Measurements from ENCODE around the gene GRIA1. TPM values are rescaled to one million over a fixed set of nuclear protein-coding genes. Genes with fewer than 3 reads are reported as not detected.

Gene GRIA1
- total and polyA plus RNA-seq, 4 donors = 21.4 to 50.9 (median 48.6) TPM

GRCh38 chr5:153784277-153784676 is 293.8 kb downstream of the GRIA1 start:
- H3K4me3 ChIP-seq (ENCODE audit: low read depth, low read length) = no peak overlapping the region
- 80% methylated on average over 1 of the region's 3 CpGs for WGBS (ENCODE audit: insufficient coverage)
- no peaks in the 10 kb centered on the region for H3K9me3 ChIP-seq (ENCODE audit: control insufficient read depth, insufficient read depth, low read length)
- H3K36me3 ChIP-seq (ENCODE audit: control insufficient read depth, insufficient read depth, low read length) = no peaks in the 10 kb centered on the region
- H3K4me1 ChIP-seq (ENCODE audit: control insufficient read depth, insufficient read depth, low read length) = no peaks in the 10 kb centered on the region
- no peak for DNase-seq (ENCODE audit: low read depth in 4 of 6, low spot score in 6 of 6)
- no peak overlapping the region for H3K27ac ChIP-seq (ENCODE audit: low read depth, low read length)
- H3K27me3 ChIP-seq (ENCODE audit: control insufficient read depth, insufficient read depth, low read length) = no peaks in the 10 kb centered on the region

- no peak for DNase-seq (ENCODE audit: low read depth in 4 of 6, low spot score in 6 of 6)
- H3K27ac ChIP-seq (ENCODE audit: low read depth, low read length) = no peak overlapping the region
- no peaks in the 10 kb centered on the region for H3K9me3 ChIP-seq (ENCODE audit: control insufficient read depth, insufficient read depth, low read length)
- no CpG with 5 or more reads among the region's 2 CpGs for WGBS (ENCODE audit: insufficient coverage)
- no peaks in the 10 kb centered on the region for H3K4me1 ChIP-seq (ENCODE audit: control insufficient read depth, insufficient read depth, low read length)
- H3K36me3 ChIP-seq (ENCODE audit: control insufficient read depth, insufficient read depth, low read length) = no peaks in the 10 kb centered on the region
- no peaks in the 10 kb centered on the region for H3K27me3 ChIP-seq (ENCODE audit: control insufficient read depth, insufficient read depth, low read length)
- H3K4me3 ChIP-seq (ENCODE audit: low read depth, low read length) = no peak overlapping the region
Observed at GRCh38 chr5:153791339-153791738, 300.9 kb downstream of the GRIA1 start.

GRCh38 chr5:153792305-153792704 is 301.8 kb downstream of the GRIA1 start:
- Histone ChIP-seq H3K27ac (ENCODE audit: low read depth, low read length) (no peak overlapping the region), H3K9me3 (ENCODE audit: control insufficient read depth, insufficient read depth, low read length) (no peaks in the 10 kb centered on the region), H3K27me3 (ENCODE audit: control insufficient read depth, insufficient read depth, low read length) (no peaks in the 10 kb centered on the region), H3K36me3 (ENCODE audit: control insufficient read depth, insufficient read depth, low read length) (no peaks in the 10 kb centered on the region), H3K4me1 (ENCODE audit: control insufficient read depth, insufficient read depth, low read length) (no peaks in the 10 kb centered on the region), H3K4me3 (ENCODE audit: low read depth, low read length) (no peak overlapping the region)
- no peak for DNase-seq (ENCODE audit: low read depth in 4 of 6, low spot score in 6 of 6)

- Histone ChIP-seq H3K4me1 (ENCODE audit: control insufficient read depth, insufficient read depth, low read length) (no peaks in the 10 kb centered on the region), H3K4me3 (ENCODE audit: low read depth, low read length) (no peak overlapping the region), H3K27ac (ENCODE audit: low read depth, low read length) (no peak overlapping the region), H3K27me3 (ENCODE audit: control insufficient read depth, insufficient read depth, low read length) (no peaks in the 10 kb centered on the region), H3K9me3 (ENCODE audit: control insufficient read depth, insufficient read depth, low read length) (no peaks in the 10 kb centered on the region), H3K36me3 (ENCODE audit: control insufficient read depth, insufficient read depth, low read length) (no peaks in the 10 kb centered on the region)
- DNase-seq (ENCODE audit: low read depth in 4 of 6, low spot score in 6 of 6) = no peak
- WGBS (ENCODE audit: insufficient coverage) = 100% methylated on average over 1 of the region's 1 CpG
Observed at GRCh38 chr5:153793699-153794098, 303.2 kb downstream of the GRIA1 start.

- H3K27me3 ChIP-seq (ENCODE audit: control insufficient read depth, insufficient read depth, low read length) = no peaks in the 10 kb centered on the region
- H3K36me3 ChIP-seq (ENCODE audit: control insufficient read depth, insufficient read depth, low read length) = no peaks in the 10 kb centered on the region
- H3K4me1 ChIP-seq (ENCODE audit: control insufficient read depth, insufficient read depth, low read length) = no peaks in the 10 kb centered on the region
- no peak for DNase-seq (ENCODE audit: low read depth in 4 of 6, low spot score in 6 of 6)
- H3K4me3 ChIP-seq (ENCODE audit: low read depth, low read length) = no peak overlapping the region
- WGBS (ENCODE audit: insufficient coverage) = 95% methylated on average over 7 of the region's 10 CpGs
- no peak overlapping the region for H3K27ac ChIP-seq (ENCODE audit: low read depth, low read length)
- H3K9me3 ChIP-seq (ENCODE audit: control insufficient read depth, insufficient read depth, low read length) = no peaks in the 10 kb centered on the region
Observed at GRCh38 chr5:153794327-153794726, 303.9 kb downstream of the GRIA1 start.

- H3K4me3 ChIP-seq (ENCODE audit: low read depth, low read length) = no peak overlapping the region
- no peaks in the 10 kb centered on the region for H3K36me3 ChIP-seq (ENCODE audit: control insufficient read depth, insufficient read depth, low read length)
- no peaks in the 10 kb centered on the region for H3K4me1 ChIP-seq (ENCODE audit: control insufficient read depth, insufficient read depth, low read length)
- H3K9me3 ChIP-seq (ENCODE audit: control insufficient read depth, insufficient read depth, low read length) = no peaks in the 10 kb centered on the region
- DNase-seq (ENCODE audit: low read depth in 4 of 6, low spot score in 6 of 6) = no peak
- no peaks in the 10 kb centered on the region for H3K27me3 ChIP-seq (ENCODE audit: control insufficient read depth, insufficient read depth, low read length)
- 100% methylated on average over 1 of the region's 2 CpGs for WGBS (ENCODE audit: insufficient coverage)
- no peak overlapping the region for H3K27ac ChIP-seq (ENCODE audit: low read depth, low read length)
Observed at GRCh38 chr5:153796527-153796926, 306.1 kb downstream of the GRIA1 start.

- Histone ChIP-seq H3K27ac (ENCODE audit: low read depth, low read length) (no peak overlapping the region), H3K4me1 (ENCODE audit: control insufficient read depth, insufficient read depth, low read length) (no peaks in the 10 kb centered on the region), H3K4me3 (ENCODE audit: low read depth, low read length) (no peak overlapping the region), H3K36me3 (ENCODE audit: control insufficient read depth, insufficient read depth, low read length) (no peaks in the 10 kb centered on the region), H3K27me3 (ENCODE audit: control insufficient read depth, insufficient read depth, low read length) (no peaks in the 10 kb centered on the region), H3K9me3 (ENCODE audit: control insufficient read depth, insufficient read depth, low read length) (no peaks in the 10 kb centered on the region)
- DNase-seq (ENCODE audit: low read depth in 4 of 6, low spot score in 6 of 6) = no peak
- 60% methylated on average over 1 of the region's 3 CpGs for WGBS (ENCODE audit: insufficient coverage)
Observed at GRCh38 chr5:153797484-153797883, 307.0 kb downstream of the GRIA1 start.

GRCh38 chr5:153798830-153799229 is 308.4 kb downstream of the GRIA1 start:
- no peaks in the 10 kb centered on the region for H3K4me1 ChIP-seq (ENCODE audit: control insufficient read depth, insufficient read depth, low read length)
- DNase-seq (ENCODE audit: low read depth in 4 of 6, low spot score in 6 of 6) = no peak
- H3K27ac ChIP-seq (ENCODE audit: low read depth, low read length) = no peak overlapping the region
- no peaks in the 10 kb centered on the region for H3K9me3 ChIP-seq (ENCODE audit: control insufficient read depth, insufficient read depth, low read length)
- no peaks in the 10 kb centered on the region for H3K27me3 ChIP-seq (ENCODE audit: control insufficient read depth, insufficient read depth, low read length)
- no CpG with 5 or more reads among the region's 5 CpGs for WGBS (ENCODE audit: insufficient coverage)
- no peak overlapping the region for H3K4me3 ChIP-seq (ENCODE audit: low read depth, low read length)
- peaks cover 2% of the 10 kb centered on the region for H3K36me3 ChIP-seq (ENCODE audit: control insufficient read depth, insufficient read depth, low read length)

GRCh38 chr5:153799466-153799865 is 309.0 kb downstream of the GRIA1 start:
- no peak overlapping the region for H3K4me3 ChIP-seq (ENCODE audit: low read depth, low read length)
- no peaks in the 10 kb centered on the region for H3K4me1 ChIP-seq (ENCODE audit: control insufficient read depth, insufficient read depth, low read length)
- H3K9me3 ChIP-seq (ENCODE audit: control insufficient read depth, insufficient read depth, low read length) = no peaks in the 10 kb centered on the region
- H3K27me3 ChIP-seq (ENCODE audit: control insufficient read depth, insufficient read depth, low read length) = no peaks in the 10 kb centered on the region
- DNase-seq (ENCODE audit: low read depth in 4 of 6, low spot score in 6 of 6) = no peak
- WGBS (ENCODE audit: insufficient coverage) = 88% methylated on average over 2 of the region's 2 CpGs
- H3K27ac ChIP-seq (ENCODE audit: low read depth, low read length) = no peak overlapping the region
- peaks cover 3% of the 10 kb centered on the region for H3K36me3 ChIP-seq (ENCODE audit: control insufficient read depth, insufficient read depth, low read length)

GRCh38 chr5:153802050-153802821 is 311.8 kb downstream of the GRIA1 start:
- no peaks in the 10 kb centered on the region for H3K27me3 ChIP-seq (ENCODE audit: control insufficient read depth, insufficient read depth, low read length)
- no peak for DNase-seq (ENCODE audit: low read depth in 4 of 6, low spot score in 6 of 6)
- H3K4me3 ChIP-seq (ENCODE audit: low read depth, low read length) = no peak overlapping the region
- WGBS (ENCODE audit: insufficient coverage) = 91% methylated on average over 12 of the region's 12 CpGs
- H3K36me3 ChIP-seq (ENCODE audit: control insufficient read depth, insufficient read depth, low read length) = peaks cover 3% of the 10 kb centered on the region
- no peak overlapping the region for H3K27ac ChIP-seq (ENCODE audit: low read depth, low read length)
- no peaks in the 10 kb centered on the region for H3K9me3 ChIP-seq (ENCODE audit: control insufficient read depth, insufficient read depth, low read length)
- no peaks in the 10 kb centered on the region for H3K4me1 ChIP-seq (ENCODE audit: control insufficient read depth, insufficient read depth, low read length)

Measured in spinal cord (tissue), 10 donors.